ENCODE data around the gene TOLLIP. TPM values are rescaled to one million over a fixed set of nuclear protein-coding genes. Genes with fewer than 3 reads are reported as not detected.
A peak's percentile ranks its signal among the peaks of the same experiment; 100 is the strongest.

Gene TOLLIP
- total RNA-seq, 1 experiment from 2014 or later: 29.5 TPM

- no peak overlapping the region for H2AFZ ChIP-seq
- H3K27ac ChIP-seq: no peak overlapping the region
- ChIA-PET POLR2A (ENCODE audit: unreplicated experiment) (no interaction called here), CTCF (no interaction called here)
- peaks cover 6% of the 10 kb centered on the region for H3K4me1 ChIP-seq (replicated peaks; ENCODE audit: insufficient read depth)
- H4K20me1 ChIP-seq (ENCODE audit: insufficient read depth): no peaks in the 10 kb centered on the region
- no peak overlapping the region for H3K4me3 ChIP-seq
- no TSS peak for BruUV-seq (replicated peaks)
- H3K9me3 ChIP-seq (ENCODE audit: insufficient read depth, low read depth): no peaks in the 10 kb centered on the region
- H3K27me3 ChIP-seq (ENCODE audit: insufficient read depth, low read depth): no peaks in the 10 kb centered on the region
- intact Hi-C loops (cut with micrococcal nuclease; ENCODE audit: unreplicated experiment): no loop called here
- H3K79me2 ChIP-seq (ENCODE audit: low read depth): no peaks in the 10 kb centered on the region
- DNase-seq: no peak
- H3K36me3 ChIP-seq (ENCODE audit: low read depth): no peaks in the 10 kb centered on the region
- no peak overlapping the region for H3K4me2 ChIP-seq
- H3F3A ChIP-seq (ENCODE audit: insufficient read depth, low read depth): peaks cover 4% of the 10 kb centered on the region; the same call in 1 of the 2 replicates
- TF ChIP-seq EZH2 (IDR thresholded peaks at IDR 0.05; ENCODE audit: low read depth) (no peak), CTCF (conservative IDR thresholded peaks at IDR 0.05) (no peak)
- H3K9me2 ChIP-seq (ENCODE audit: insufficient read depth): no peaks in the 10 kb centered on the region
Measured at GRCh38 chr11:1259076-1259461, 50.4 kb downstream of the TOLLIP start.

- no peaks in the 10 kb centered on the region for H3K79me2 ChIP-seq (ENCODE audit: low read depth)
- H3K4me1 ChIP-seq (replicated peaks; ENCODE audit: insufficient read depth): peaks cover 6% of the 10 kb centered on the region
- DNase-seq: peak in 1 of 2 experiments; percentile 26
- no peaks in the 10 kb centered on the region for H3K36me3 ChIP-seq (ENCODE audit: low read depth)
- H3K27ac ChIP-seq: no peak overlapping the region
- no peaks in the 10 kb centered on the region for H4K20me1 ChIP-seq (ENCODE audit: insufficient read depth)
- no peaks in the 10 kb centered on the region for H3K9me3 ChIP-seq (ENCODE audit: insufficient read depth, low read depth)
- H3K4me3 ChIP-seq: no peak overlapping the region
- no peaks in the 10 kb centered on the region for H3K9me2 ChIP-seq (ENCODE audit: insufficient read depth)
- H3K4me2 ChIP-seq: no peak overlapping the region
- H2AFZ ChIP-seq: no peak overlapping the region
- no TSS peak for BruUV-seq (replicated peaks)
- CTCF ChIA-PET: no interaction called here
- H3F3A ChIP-seq (ENCODE audit: insufficient read depth, low read depth): 0 out of 2 replicates have a peak, but pooled peaks cover 1% of the 10 kb centered on the region
- TF ChIP-seq CTCF (conservative IDR thresholded peaks at IDR 0.05) (no peak), EZH2 (IDR thresholded peaks at IDR 0.05; ENCODE audit: low read depth) (no peak)
- no peaks in the 10 kb centered on the region for H3K27me3 ChIP-seq (ENCODE audit: insufficient read depth, low read depth)
- POLR2A ChIA-PET (ENCODE audit: unreplicated experiment): interaction anchor here (0.6 kb wide), 1 partner anchor 71 kb away, joined by 9 read pairs; no protein-coding TSS in a partner anchor
- intact Hi-C loops (cut with micrococcal nuclease; ENCODE audit: unreplicated experiment): no loop called here
Measured at GRCh38 chr11:1258401-1259075, 50.9 kb downstream of the TOLLIP start.

GRCh38 chr11:1257916-1258315 lies 51.5 kb downstream of the TOLLIP start:
- TF ChIP-seq CTCF (conservative IDR thresholded peaks at IDR 0.05): no peak

More at GRCh38 chr11:1257916-1258315, 51.5 kb downstream of the TOLLIP start:
- no peak for DNase-seq
- POLR2A ChIA-PET (ENCODE audit: unreplicated experiment): interaction anchor here (0.6 kb wide), 1 partner anchor 71 kb away, joined by 9 read pairs; no protein-coding TSS in a partner anchor
- CTCF ChIA-PET: no interaction called here
- peaks cover 6% of the 10 kb centered on the region for H3K4me1 ChIP-seq (replicated peaks; ENCODE audit: insufficient read depth)
- H3K9me2 ChIP-seq (ENCODE audit: insufficient read depth): no peaks in the 10 kb centered on the region
- H2AFZ ChIP-seq: no peak overlapping the region
- no peak overlapping the region for H3K4me2 ChIP-seq
- no peak overlapping the region for H3K4me3 ChIP-seq
- H3F3A ChIP-seq (ENCODE audit: insufficient read depth, low read depth): no peaks in the 10 kb centered on the region
- no peaks in the 10 kb centered on the region for H4K20me1 ChIP-seq (ENCODE audit: insufficient read depth)
- H3K36me3 ChIP-seq (ENCODE audit: low read depth): no peaks in the 10 kb centered on the region
- no peak overlapping the region for H3K27ac ChIP-seq
- intact Hi-C loops (cut with micrococcal nuclease; ENCODE audit: unreplicated experiment): no loop called here
- no peaks in the 10 kb centered on the region for H3K27me3 ChIP-seq (ENCODE audit: insufficient read depth, low read depth)
- H3K9me3 ChIP-seq (ENCODE audit: insufficient read depth, low read depth): no peaks in the 10 kb centered on the region
- H3K79me2 ChIP-seq (ENCODE audit: low read depth): no peaks in the 10 kb centered on the region
- no TSS peak for BruUV-seq (replicated peaks)
